HUES64 (cell line): Measurements from ENCODE around the gene STARD4. TPM values are rescaled to one million over a fixed set of nuclear protein-coding genes. Genes with fewer than 3 reads are reported as not detected.

Source experiments
- H3K27ac ChIP-seq: 2 replicates; pipeline ENCODE4 v1.7.0; 2013; ENCODE audit warnings: low read depth, low read length, inconsistent platforms
- H3K27me3 ChIP-seq: 2 replicates; pipeline ENCODE4 v1.6.1; 2013; ENCODE audit warnings: mild to moderate bottlenecking, low read length; ENCODE audit not compliant: insufficient read depth
- H3K36me3 ChIP-seq: 2 replicates; pipeline ENCODE4 v1.6.1; 2013; ENCODE audit warnings: mild to moderate bottlenecking, low read length; ENCODE audit not compliant: insufficient read depth
- H3K4me1 ChIP-seq: 2 replicates; pipeline ENCODE4 v1.6.1; 2013; ENCODE audit warnings: mild to moderate bottlenecking, low read length, moderate library complexity; ENCODE audit not compliant: insufficient read depth
- H3K4me3 ChIP-seq: 2 replicates; pipeline ENCODE4 v1.5.1; 2013; ENCODE audit warnings: mild to moderate bottlenecking, low read length, moderate library complexity
- H3K9ac ChIP-seq: 2 replicates; pipeline ENCODE4 v1.6.1; 2013; ENCODE audit warnings: mild to moderate bottlenecking, low read depth, low read length
- H3K9me3 ChIP-seq: 2 replicates; pipeline ENCODE4 v1.6.1; 2013; ENCODE audit warnings: low read depth, low read length; ENCODE audit not compliant: insufficient read depth
- WGBS: fragments of 150-250, 120-280 bp; methylation state at CpG from one replicate; pipeline ENCODE4 v1.1.7; 2013; ENCODE audit warnings: missing lambda C conversion rate; 5-methylcytosine and 5-hydroxymethylcytosine counted together
- polyA plus RNA-seq, 2 experiments: library from polyadenylated mRNA; stranded (reverse); fragments of 50-300 nt; gene quantifications; one replicate each; pipeline ENCODE4 v1.2.3, GENCODE V29; 2013

Gene STARD4, protein sequence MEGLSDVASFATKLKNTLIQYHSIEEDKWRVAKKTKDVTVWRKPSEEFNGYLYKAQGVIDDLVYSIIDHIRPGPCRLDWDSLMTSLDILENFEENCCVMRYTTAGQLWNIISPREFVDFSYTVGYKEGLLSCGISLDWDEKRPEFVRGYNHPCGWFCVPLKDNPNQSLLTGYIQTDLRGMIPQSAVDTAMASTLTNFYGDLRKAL
- 45.3 TPM for polyA plus RNA-seq (2013, experiment 1 of 2)
- polyA plus RNA-seq (2013, experiment 2 of 2): 52.3 TPM

DNA sequence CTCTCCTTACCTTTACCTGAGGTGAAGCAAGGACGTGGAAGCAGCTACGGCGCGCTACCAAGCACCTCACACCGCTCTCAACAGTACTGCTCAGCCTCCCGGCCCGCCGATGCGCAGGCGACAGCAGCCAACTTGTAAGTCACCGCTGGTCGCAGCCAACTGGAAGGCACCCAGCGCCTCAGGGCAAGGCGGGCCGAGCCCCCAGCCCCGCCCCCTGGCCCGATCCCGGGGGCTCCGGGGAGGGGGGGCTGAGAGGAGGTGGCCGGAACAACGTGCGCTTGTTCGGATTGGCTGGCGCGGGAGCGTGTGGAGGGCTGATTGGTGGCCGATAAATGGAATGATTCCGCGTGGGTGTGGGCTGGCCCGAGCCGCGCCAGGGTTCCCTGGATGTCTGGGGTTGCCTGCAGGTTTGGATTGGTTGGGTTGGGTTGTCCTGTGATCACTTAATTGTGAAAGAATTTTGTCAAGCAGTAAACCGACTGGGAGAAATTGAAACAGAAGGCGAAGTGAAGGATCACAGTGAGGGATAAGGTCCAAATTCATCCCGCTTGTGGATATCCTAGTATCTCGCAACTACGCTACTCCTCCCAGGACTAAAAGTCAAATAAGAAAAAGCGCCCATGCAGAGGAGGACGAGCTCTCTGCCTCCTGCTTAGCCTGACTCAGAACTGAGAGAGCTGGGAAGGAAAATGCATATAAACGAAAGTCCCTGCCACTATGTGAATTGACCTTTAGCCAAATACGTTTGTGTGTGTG lies at the start of gene STARD4:
TSS of gene STARD4 (minus strand) at position 161 of the 756 bp plus-strand sequence. CDS start 5,102 bp downstream, outside the sequence.
- Histone ChIP-seq H3K27ac (peak within 1 kb of the TSS; percentile 82), H3K27me3 (no peaks in the 10 kb centered on the region), H3K4me3 (peak within 1 kb of the TSS; percentile 81), H3K9me3 (no peaks in the 10 kb centered on the region), H3K4me1 (peaks cover 46% of the 10 kb centered on the region), H3K36me3 (no peaks in the 10 kb centered on the region), H3K9ac (peak within 1 kb of the TSS; percentile 76)
- WGBS: 1% methylated on average over 41 of the region's 41 CpGs

- H3K4me3 ChIP-seq: no peak overlapping the region
- no peaks in the 10 kb centered on the region for H3K27me3 ChIP-seq
- no peak overlapping the region for H3K9ac ChIP-seq
- peaks cover 7% of the 10 kb centered on the region for H3K4me1 ChIP-seq
- H3K36me3 ChIP-seq: no peaks in the 10 kb centered on the region
- H3K9me3 ChIP-seq: peaks cover 6% of the 10 kb centered on the region; the same call in 1 of the 2 replicates
- no peak overlapping the region for H3K27ac ChIP-seq
These were observed 47.3 kb upstream of the STARD4 start for GRCh38 chr5:111559680-111560079.

- Histone ChIP-seq H3K4me1 (peaks cover 15% of the 10 kb centered on the region), H3K36me3 (no peaks in the 10 kb centered on the region), H3K4me3 (no peak overlapping the region), H3K9me3 (peaks cover 6% of the 10 kb centered on the region; the same call in 1 of the 2 replicates), H3K27me3 (no peaks in the 10 kb centered on the region), H3K9ac (no peak overlapping the region), H3K27ac (no peak overlapping the region)
- WGBS: no CpG with 5 or more reads among the region's 1 CpG
These were observed 45.4 kb upstream of the STARD4 start for GRCh38 chr5:111557686-111558085.

- no peak overlapping the region for H3K9ac ChIP-seq
- peaks cover 20% of the 10 kb centered on the region for H3K4me1 ChIP-seq
- H3K9me3 ChIP-seq: peaks cover 6% of the 10 kb centered on the region; the same call in 1 of the 2 replicates
- no peaks in the 10 kb centered on the region for H3K36me3 ChIP-seq
- H3K4me3 ChIP-seq: no peak overlapping the region
- no peaks in the 10 kb centered on the region for H3K27me3 ChIP-seq
- H3K27ac ChIP-seq: no peak overlapping the region
- no CpG with 5 or more reads among the region's 1 CpG for WGBS
These were observed 44.8 kb upstream of the STARD4 start for GRCh38 chr5:111557111-111557510.

GRCh38 chr5:111556501-111556900 lies 44.2 kb upstream of the STARD4 start:
- Histone ChIP-seq H3K36me3 (no peaks in the 10 kb centered on the region), H3K4me1 (peaks cover 27% of the 10 kb centered on the region), H3K9me3 (peaks cover 6% of the 10 kb centered on the region; the same call in 1 of the 2 replicates), H3K9ac (no peak overlapping the region), H3K27ac (no peak overlapping the region), H3K4me3 (no peak overlapping the region), H3K27me3 (no peaks in the 10 kb centered on the region)
- 93% methylated on average over 3 of the region's 3 CpGs for WGBS

DNA sequence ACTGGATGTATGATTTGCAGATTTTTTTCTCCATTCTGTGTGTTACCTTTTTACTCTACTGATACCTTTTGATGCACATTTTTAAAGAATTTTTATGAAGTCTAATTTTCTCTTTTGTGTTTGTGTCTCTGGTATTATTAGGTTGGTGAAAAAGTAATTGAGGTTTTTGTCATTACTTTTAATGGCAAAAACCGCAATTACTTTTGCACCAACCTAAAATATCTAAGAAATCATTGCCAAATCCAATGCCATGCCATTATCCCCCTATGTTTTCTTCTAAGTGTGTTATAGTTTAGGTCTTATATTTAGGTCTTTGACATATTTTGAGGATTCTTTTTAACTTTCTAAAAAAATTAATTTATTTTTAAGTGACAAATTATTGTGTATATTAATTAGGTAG lies 43.4 kb upstream of the STARD4 start:
- no peaks in the 10 kb centered on the region for H3K36me3 ChIP-seq
- no peak overlapping the region for H3K9ac ChIP-seq
- no CpG with 5 or more reads among the region's 1 CpG for WGBS
- H3K9me3 ChIP-seq: peaks cover 6% of the 10 kb centered on the region; the same call in 1 of the 2 replicates
- H3K4me3 ChIP-seq: no peak overlapping the region
- peaks cover 30% of the 10 kb centered on the region for H3K4me1 ChIP-seq
- no peak overlapping the region for H3K27ac ChIP-seq
- H3K27me3 ChIP-seq: no peaks in the 10 kb centered on the region

DNA sequence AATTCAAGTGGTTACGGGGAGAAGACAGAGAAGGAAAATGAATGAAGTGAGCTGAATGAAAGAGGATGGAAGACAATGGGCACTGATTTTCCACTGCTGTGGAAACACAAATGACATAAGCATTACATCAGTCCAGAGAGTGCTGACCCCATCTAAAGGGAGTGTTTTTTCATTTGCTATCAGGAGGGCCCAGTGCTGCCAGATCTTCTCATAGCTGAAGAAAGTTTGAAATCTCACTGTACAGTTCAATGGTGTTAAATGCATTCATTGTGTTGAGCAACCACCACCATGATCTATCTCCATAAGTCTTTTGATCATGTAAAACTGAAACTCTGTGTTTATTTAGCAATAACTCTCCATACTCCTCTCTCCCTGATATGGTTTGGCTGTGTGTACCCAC lies 41.5 kb upstream of the STARD4 start:
- H3K9me3 ChIP-seq: no peaks in the 10 kb centered on the region
- H3K9ac ChIP-seq: no peak overlapping the region
- H3K27ac ChIP-seq: no peak overlapping the region
- no peak overlapping the region for H3K4me3 ChIP-seq
- H3K36me3 ChIP-seq: no peaks in the 10 kb centered on the region
- H3K27me3 ChIP-seq: no peaks in the 10 kb centered on the region
- WGBS: 46% methylated on average over 1 of the region's 1 CpG
- H3K4me1 ChIP-seq: peaks cover 28% of the 10 kb centered on the region

GRCh38 chr5:111552896-111553295 lies 40.6 kb upstream of the STARD4 start:
- no peaks in the 10 kb centered on the region for H3K9me3 ChIP-seq
- H3K4me1 ChIP-seq: peaks cover 32% of the 10 kb centered on the region
- peak overlapping the region; percentile 46; the same call in 1 of the 2 replicates for H3K27ac ChIP-seq
- H3K9ac ChIP-seq: no peak overlapping the region
- no peaks in the 10 kb centered on the region for H3K27me3 ChIP-seq
- 70% methylated on average over 1 of the region's 1 CpG for WGBS
- no peak overlapping the region for H3K4me3 ChIP-seq
- no peaks in the 10 kb centered on the region for H3K36me3 ChIP-seq

GRCh38 chr5:111552492-111552891 lies 40.2 kb upstream of the STARD4 start:
- Histone ChIP-seq H3K9ac (peak overlapping the region; percentile 2; the same call in 1 of the 2 replicates), H3K36me3 (no peaks in the 10 kb centered on the region), H3K27me3 (no peaks in the 10 kb centered on the region), H3K27ac (peak overlapping the region; percentile 46), H3K4me1 (peaks cover 32% of the 10 kb centered on the region), H3K9me3 (no peaks in the 10 kb centered on the region), H3K4me3 (no peak overlapping the region)
- 94% methylated on average over 2 of the region's 2 CpGs for whole genome bisulfite sequencing

DNA sequence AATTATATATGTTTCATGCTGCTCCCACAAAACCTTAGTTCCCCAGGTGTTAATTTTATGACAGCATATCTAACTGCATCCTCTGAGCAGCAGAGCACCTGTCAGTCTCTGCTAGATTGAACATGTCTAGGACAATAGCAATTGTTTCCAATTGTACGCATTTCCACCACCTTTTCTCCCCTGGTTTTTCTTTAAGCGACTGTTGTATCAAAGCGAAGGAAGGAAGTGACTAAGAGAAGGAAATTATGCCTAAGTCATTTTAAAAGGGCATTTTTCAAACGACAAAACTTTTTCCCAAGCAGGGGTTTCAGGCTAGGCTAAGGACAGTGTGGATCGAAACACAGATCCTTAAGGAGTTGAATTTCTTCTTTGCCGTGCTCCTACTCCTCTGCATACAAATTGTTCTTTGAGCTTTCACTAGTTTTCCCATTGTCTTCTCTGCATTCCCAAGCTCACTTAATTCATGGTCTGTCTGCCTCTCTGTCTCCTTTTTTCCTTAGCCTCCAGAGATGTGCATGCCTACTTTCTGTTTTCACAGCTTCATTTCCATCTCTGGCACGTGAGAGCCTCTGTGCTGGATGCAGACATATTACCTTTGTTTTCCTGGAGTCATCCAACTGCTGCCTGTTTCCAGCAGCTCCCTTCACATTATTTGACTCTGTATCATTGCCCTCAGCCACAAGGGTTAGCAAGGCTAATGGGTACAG lies 39.4 kb upstream of the STARD4 start:
- H3K36me3 ChIP-seq: no peaks in the 10 kb centered on the region
- peak overlapping the region; percentile 57; the same call in 1 of the 2 replicates for H3K27ac ChIP-seq
- peak overlapping the region; percentile 2 for H3K9ac ChIP-seq
- H3K9me3 ChIP-seq: no peaks in the 10 kb centered on the region
- H3K27me3 ChIP-seq: no peaks in the 10 kb centered on the region
- 0 out of 2 replicates have a peak overlapping the region, but pooled peaks have one; percentile 5 for H3K4me3 ChIP-seq
- WGBS: 44% methylated on average over 6 of the region's 7 CpGs
- H3K4me1 ChIP-seq: peaks cover 32% of the 10 kb centered on the region

DNA sequence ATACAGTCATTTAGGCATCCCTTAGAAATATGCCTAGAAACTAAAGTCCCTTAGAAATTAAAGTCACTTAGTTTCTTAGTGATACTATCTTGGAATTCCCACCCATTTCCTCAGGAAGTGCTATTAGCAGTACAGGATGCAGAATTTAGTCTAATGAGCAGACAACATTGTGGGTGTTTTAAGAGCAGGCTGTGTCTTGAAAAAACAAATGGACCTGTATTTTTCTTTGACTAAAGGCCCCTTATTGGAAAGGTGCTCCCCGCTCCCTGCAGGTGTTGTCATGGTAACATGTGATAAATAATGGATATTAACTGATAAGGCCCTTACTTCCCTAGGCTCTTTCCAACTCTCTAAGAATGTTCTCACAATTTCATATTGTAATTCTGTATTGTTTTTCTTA lies 38.8 kb upstream of the STARD4 start:
- Histone ChIP-seq H3K36me3 (no peaks in the 10 kb centered on the region), H3K9ac (no peak overlapping the region), H3K9me3 (no peaks in the 10 kb centered on the region), H3K27ac (no peak overlapping the region), H3K4me1 (peaks cover 32% of the 10 kb centered on the region), H3K4me3 (no peak overlapping the region), H3K27me3 (no peaks in the 10 kb centered on the region)
- 60% methylated on average over 1 of the region's 1 CpG for WGBS
